Measurements from ENCODE around the gene SCAMP5.

GRCh38 chr15:75043509-75044257, 48.3 kb downstream of the SCAMP5 start:
- no peak for TF ChIP-seq POLR2A (IDR thresholded peaks at IDR 0.05)
- peak in 3 of 5 experiments; percentile 13 to 31 (median 23) for TF ChIP-seq CTCF (IDR thresholded peaks at IDR 0.05)
- TF ChIP-seq POLR2AphosphoS5 (IDR thresholded peaks at IDR 0.05) = peak; percentile 49 to 76 (median 55)
- TF ChIP-seq EP300 (IDR thresholded peaks at IDR 0.05; ENCODE audit: low read depth) = peak; percentile 91
